Panc1 (cell line): ENCODE measurements around the gene SLC38A10. TPM values are rescaled to one million over a fixed set of nuclear protein-coding genes. Genes with fewer than 3 reads are reported as not detected.

Experiments
- ATAC-seq: fragments of 200-7000 bp; cut with Tn5 transposase; 2 replicates; pipeline ENCODE4 v1.9.1; 2020; ENCODE audit warnings: mild to moderate bottlenecking, moderate library complexity
- BruUV-seq: library from RNA; stranded (reverse); fragments of 400-500 nt; replicated peaks from 2 replicates; lab custom pipeline; 2021; lab: Mats Ljungman, UMichigan
- CTCF ChIA-PET: fragments of 300-600 bp; sonication (Branson Sonifier 250); formaldehyde crosslinking; loops from one replicate; lab custom pipeline; 2022; ENCODE audit warnings: antibody characterized with exemption; lab: Charles Lee
- POLR2A ChIA-PET: fragments of 300-600 bp; sonication (Branson Sonifier 250); formaldehyde crosslinking; loops from one replicate; lab custom pipeline; 2022; ENCODE audit warnings: antibody characterized with exemption; lab: Charles Lee
- DNase-seq: peaks from one replicate; pipeline ENCODE4 v3.0.0-alpha.2; 2010; ENCODE audit warnings: low read depth, low spot score
- H3K27ac ChIP-seq: 2 replicates; pipeline ENCODE4 v1.5.1; 2011; ENCODE audit warnings: mild to moderate bottlenecking, low read length, inconsistent platforms
- H3K27me3 ChIP-seq: fragments of 200-500 bp; sonication (Bioruptor generic); 2 replicates; pipeline ENCODE4 v1.6.0; 2014; ENCODE audit warnings: low read length, inconsistent platforms; ENCODE audit not compliant: control insufficient read depth, insufficient read depth
- H3K36me3 ChIP-seq: fragments of 200-500 bp; sonication (Bioruptor generic); 2 replicates; pipeline ENCODE4 v1.5.1; 2014; ENCODE audit warnings: inconsistent platforms, mild to moderate bottlenecking, low read length, moderate library complexity; ENCODE audit not compliant: control insufficient read depth, insufficient read depth
- H3K4me1 ChIP-seq: 2 replicates; pipeline ENCODE4 v1.5.1; 2011; ENCODE audit warnings: inconsistent platforms, mild to moderate bottlenecking, low read length, moderate library complexity; ENCODE audit not compliant: control insufficient read depth, insufficient read depth
- H3K4me3 ChIP-seq, 2 experiments: 2 replicates each; pipeline ENCODE4 v1.5.1; 2011 to 2012; ENCODE audit warnings: low read depth in 2 of 2, low read length in 2 of 2, mild to moderate bottlenecking in 2 of 2, inconsistent platforms in 1 of 2, moderate library complexity in 1 of 2
- H3K9me3 ChIP-seq: fragments of 200-500 bp; sonication (Bioruptor generic); 2 replicates; pipeline ENCODE4 v1.5.1; 2014; ENCODE audit warnings: low read depth, mild to moderate bottlenecking, inconsistent platforms, low read length, moderate library complexity; ENCODE audit not compliant: control insufficient read depth, insufficient read depth
- POLR2AphosphoS5 ChIP-seq: IDR thresholded peaks from 2 replicates; pipeline ENCODE4 v1.6.1; 2012; ENCODE audit warnings: mild to moderate bottlenecking, low read depth, low read length, moderate library complexity
- SIN3A ChIP-seq: IDR thresholded peaks from 2 replicates; pipeline ENCODE4 v1.6.1; 2012; ENCODE audit warnings: low read depth, mild to moderate bottlenecking, low read length, moderate library complexity, borderline replicate concordance; ENCODE audit not compliant: insufficient read depth
- TCF7L2 ChIP-seq: IDR thresholded peaks from 2 replicates; pipeline ENCODE4 v1.6.1; 2011; ENCODE audit warnings: mild to moderate bottlenecking, low read depth, low read length, inconsistent platforms
- in situ Hi-C: cut with HindIII; loops from 2 replicates; pipeline ENCODE4 v1.10.0; 2016; ENCODE audit warnings: low sequenced_read_pairs, low pct_unique_long_range_greater_than_20kb
- intact Hi-C: fragments of 100-400 bp; cut with micrococcal nuclease; formaldehyde crosslinking; loops from one replicate; pipeline ENCODE4 v1.10.0; 2022; ENCODE audit not compliant: unreplicated experiment
- total RNA-seq: library from RNA; stranded (reverse); gene quantifications from one replicate; pipeline ENCODE4 v1.2.1, GENCODE V29; 2021; ENCODE audit not compliant: unreplicated experiment
- TF ChIP-seq, protein P1 (sequence below): fragments of 450-650 bp; IDR thresholded peaks from 2 replicates; pipeline ENCODE4 v1.5.1; 2017; ENCODE audit warnings: mild to moderate bottlenecking
- TF ChIP-seq, protein P2 (sequence below), 2 experiments: IDR thresholded peaks; 2 replicates each; pipeline ENCODE4 v1.6.1; 2011 to 2012; ENCODE audit warnings: low read depth in 2 of 2, control low read depth in 1 of 2, low read length in 1 of 2, mild to moderate bottlenecking in 1 of 2, moderate library complexity in 1 of 2; ENCODE audit not compliant: insufficient read depth in 1 of 2

SLC38A10 gene
- total RNA-seq, 1 experiment from 2014 or later, result 188 TPM

DNA sequence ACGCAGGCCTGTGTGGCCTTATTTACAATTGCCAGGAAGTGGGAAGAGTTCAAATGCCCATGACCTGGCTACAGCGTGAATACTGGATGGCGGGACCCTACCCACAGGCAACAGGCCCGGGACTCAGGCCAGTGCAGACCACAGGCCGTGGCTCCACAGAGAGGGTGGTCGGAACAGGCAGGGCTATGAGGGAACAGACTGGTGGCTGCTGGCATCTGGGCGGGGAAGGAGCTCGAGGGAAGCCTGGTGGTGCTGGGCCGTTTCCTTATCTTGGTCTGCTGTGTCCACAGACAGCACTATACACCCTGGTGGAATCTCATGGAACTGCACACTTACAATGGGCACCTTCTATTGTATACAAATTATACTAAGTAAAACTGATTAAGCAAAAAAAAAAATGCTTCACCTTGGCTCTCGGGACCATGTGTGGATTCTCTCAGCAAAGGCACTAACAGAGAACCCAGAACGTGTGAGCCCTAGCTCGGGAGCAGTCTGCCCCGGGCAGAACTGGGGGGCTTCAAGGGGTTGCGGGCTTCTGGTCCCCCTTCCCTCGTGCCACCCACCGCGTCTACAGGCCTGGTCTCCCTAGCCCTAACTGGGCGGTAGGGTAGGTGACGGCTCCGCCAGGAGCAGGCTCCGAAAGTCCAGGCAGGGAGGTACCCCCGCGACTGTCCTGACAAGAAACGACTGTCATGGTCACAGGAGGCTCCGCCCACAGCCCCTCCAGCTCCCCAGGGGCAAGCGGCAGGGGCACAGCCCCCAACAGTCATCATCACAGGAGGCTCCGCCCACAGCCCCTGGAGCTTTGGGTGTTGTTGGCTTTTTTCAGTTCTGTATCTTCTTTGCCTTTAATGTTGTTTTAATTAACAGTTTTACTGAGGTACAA, 94.2 kb downstream of the SLC38A10 start:
- Histone ChIP-seq H3K27me3 (no peaks in the 10 kb centered on the region), H3K27ac (no peak overlapping the region), H3K9me3 (no peaks in the 10 kb centered on the region), H3K36me3 (no peaks in the 10 kb centered on the region), H3K4me1 (no peaks in the 10 kb centered on the region), H3K4me3 (no peak overlapping the region)
- no peak for TF ChIP-seq POLR2AphosphoS5
- TF ChIP-seq TCF7L2, result no peak
- TF ChIP-seq, protein P1, sequence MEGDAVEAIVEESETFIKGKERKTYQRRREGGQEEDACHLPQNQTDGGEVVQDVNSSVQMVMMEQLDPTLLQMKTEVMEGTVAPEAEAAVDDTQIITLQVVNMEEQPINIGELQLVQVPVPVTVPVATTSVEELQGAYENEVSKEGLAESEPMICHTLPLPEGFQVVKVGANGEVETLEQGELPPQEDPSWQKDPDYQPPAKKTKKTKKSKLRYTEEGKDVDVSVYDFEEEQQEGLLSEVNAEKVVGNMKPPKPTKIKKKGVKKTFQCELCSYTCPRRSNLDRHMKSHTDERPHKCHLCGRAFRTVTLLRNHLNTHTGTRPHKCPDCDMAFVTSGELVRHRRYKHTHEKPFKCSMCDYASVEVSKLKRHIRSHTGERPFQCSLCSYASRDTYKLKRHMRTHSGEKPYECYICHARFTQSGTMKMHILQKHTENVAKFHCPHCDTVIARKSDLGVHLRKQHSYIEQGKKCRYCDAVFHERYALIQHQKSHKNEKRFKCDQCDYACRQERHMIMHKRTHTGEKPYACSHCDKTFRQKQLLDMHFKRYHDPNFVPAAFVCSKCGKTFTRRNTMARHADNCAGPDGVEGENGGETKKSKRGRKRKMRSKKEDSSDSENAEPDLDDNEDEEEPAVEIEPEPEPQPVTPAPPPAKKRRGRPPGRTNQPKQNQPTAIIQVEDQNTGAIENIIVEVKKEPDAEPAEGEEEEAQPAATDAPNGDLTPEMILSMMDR, result peak; percentile 79; the same call in 1 of the 2 replicates
- no peak for TF ChIP-seq SIN3A
- BruUV-seq, result TSS peak; percentile 72
- in situ Hi-C loops (no loop called here), intact Hi-C loops (loop anchor here (5.0 kb wide), 1 partner anchor 59 kb away; no protein-coding TSS in a partner anchor)
- POLR2A ChIA-PET, result no interaction called here
- ATAC-seq (peak; percentile 89), DNase-seq (peak; percentile 7)
- CTCF ChIA-PET, result interaction anchor here (0.5 to 0.9 kb wide), 5 partner anchors 22 to 572 kb away, joined by 3 to 9 read pairs (median 4); partner anchors contain the start of gene CEP131

DNA sequence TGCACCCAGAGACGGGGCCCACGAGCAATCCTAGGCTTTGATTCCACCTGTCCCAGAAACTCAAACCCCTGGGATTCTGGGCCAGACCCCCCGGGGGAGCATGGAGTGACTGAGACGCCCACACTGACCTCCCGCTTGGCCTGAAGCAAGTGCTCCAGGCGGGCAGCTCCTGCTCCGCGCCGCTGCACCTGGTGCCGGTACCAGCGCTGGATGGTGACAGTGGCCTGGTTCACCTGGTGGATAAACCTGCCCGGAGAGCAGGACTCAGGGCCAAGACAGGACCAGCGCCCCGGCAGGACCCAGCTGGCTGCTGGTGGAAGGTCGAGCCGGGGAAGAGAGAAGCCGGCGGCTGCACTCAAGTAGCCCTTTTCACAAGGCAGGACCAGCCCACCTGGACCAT, 94.9 kb downstream of the SLC38A10 start:
- ATAC-seq, result no peak
- Histone ChIP-seq H3K36me3 (no peaks in the 10 kb centered on the region), H3K27me3 (no peaks in the 10 kb centered on the region), H3K4me1 (no peaks in the 10 kb centered on the region), H3K27ac (no peak overlapping the region), H3K9me3 (no peaks in the 10 kb centered on the region), H3K4me3 (no peak overlapping the region)
- intact Hi-C loops, result loop anchor here (5.0 kb wide), 1 partner anchor 58 kb away; no protein-coding TSS in a partner anchor
- ChIA-PET POLR2A (no interaction called here), CTCF (interaction anchor here (0.5 to 0.9 kb wide), 4 partner anchors 23 to 572 kb away, joined by 3 to 9 read pairs (median 4); partner anchors contain the start of gene CEP131)
- DNase-seq, result no peak
- TF ChIP-seq SIN3A (no peak), TCF7L2 (no peak), POLR2AphosphoS5 (no peak)
- TF ChIP-seq, protein P1, result no peak
- TF ChIP-seq, protein P2, sequence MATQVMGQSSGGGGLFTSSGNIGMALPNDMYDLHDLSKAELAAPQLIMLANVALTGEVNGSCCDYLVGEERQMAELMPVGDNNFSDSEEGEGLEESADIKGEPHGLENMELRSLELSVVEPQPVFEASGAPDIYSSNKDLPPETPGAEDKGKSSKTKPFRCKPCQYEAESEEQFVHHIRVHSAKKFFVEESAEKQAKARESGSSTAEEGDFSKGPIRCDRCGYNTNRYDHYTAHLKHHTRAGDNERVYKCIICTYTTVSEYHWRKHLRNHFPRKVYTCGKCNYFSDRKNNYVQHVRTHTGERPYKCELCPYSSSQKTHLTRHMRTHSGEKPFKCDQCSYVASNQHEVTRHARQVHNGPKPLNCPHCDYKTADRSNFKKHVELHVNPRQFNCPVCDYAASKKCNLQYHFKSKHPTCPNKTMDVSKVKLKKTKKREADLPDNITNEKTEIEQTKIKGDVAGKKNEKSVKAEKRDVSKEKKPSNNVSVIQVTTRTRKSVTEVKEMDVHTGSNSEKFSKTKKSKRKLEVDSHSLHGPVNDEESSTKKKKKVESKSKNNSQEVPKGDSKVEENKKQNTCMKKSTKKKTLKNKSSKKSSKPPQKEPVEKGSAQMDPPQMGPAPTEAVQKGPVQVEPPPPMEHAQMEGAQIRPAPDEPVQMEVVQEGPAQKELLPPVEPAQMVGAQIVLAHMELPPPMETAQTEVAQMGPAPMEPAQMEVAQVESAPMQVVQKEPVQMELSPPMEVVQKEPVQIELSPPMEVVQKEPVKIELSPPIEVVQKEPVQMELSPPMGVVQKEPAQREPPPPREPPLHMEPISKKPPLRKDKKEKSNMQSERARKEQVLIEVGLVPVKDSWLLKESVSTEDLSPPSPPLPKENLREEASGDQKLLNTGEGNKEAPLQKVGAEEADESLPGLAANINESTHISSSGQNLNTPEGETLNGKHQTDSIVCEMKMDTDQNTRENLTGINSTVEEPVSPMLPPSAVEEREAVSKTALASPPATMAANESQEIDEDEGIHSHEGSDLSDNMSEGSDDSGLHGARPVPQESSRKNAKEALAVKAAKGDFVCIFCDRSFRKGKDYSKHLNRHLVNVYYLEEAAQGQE (IDR thresholded peaks at IDR 0.05; ENCODE audit: insufficient read depth in 1 of 2, low read depth in 2 of 2, low read length in 1 of 2), result no peak
- BruUV-seq, result no TSS peak
- in situ Hi-C loops, result no loop called here
